OCI-LY1 (cell line): ENCODE measurements around the gene STKLD1.

Source experiments
- H2AFZ ChIP-seq: fragments of 200-600 bp; sonication (generic), shearing (Covaris generic); 2 replicates; pipeline ENCODE4 v1.6.0; 2014; ENCODE audit warnings: antibody characterized with exemption, mild to moderate bottlenecking, low read length
- H3F3A ChIP-seq: fragments of 200-600 bp; sonication (generic), shearing (Covaris generic); 2 replicates; pipeline ENCODE4 v1.6.0; 2014; ENCODE audit warnings: mild to moderate bottlenecking, antibody characterized with exemption, low read length, moderate library complexity; ENCODE audit not compliant: insufficient read depth
- H3K27ac ChIP-seq: fragments of 200-600 bp; sonication (generic); 2 replicates; pipeline ENCODE4 v1.5.1; 2014; ENCODE audit warnings: low read length, mixed run types, mild to moderate bottlenecking, low read depth; ENCODE audit not compliant: poor library complexity, severe bottlenecking
- H3K27me3 ChIP-seq: fragments of 200-600 bp; sonication (generic); 2 replicates; pipeline ENCODE4 v1.6.0; 2014; ENCODE audit warnings: antibody characterized with exemption, mild to moderate bottlenecking, low read length, moderate library complexity; ENCODE audit not compliant: insufficient read depth
- H3K36me3 ChIP-seq: fragments of 200-600 bp; sonication (generic); 2 replicates; pipeline ENCODE4 v1.6.1; 2014; ENCODE audit warnings: mild to moderate bottlenecking, antibody characterized with exemption, low read length, moderate library complexity, mixed read lengths; ENCODE audit not compliant: insufficient read depth
- H3K4me1 ChIP-seq: fragments of 200-600 bp; sonication (generic); 2 replicates; pipeline ENCODE4 v1.5.1; 2014; ENCODE audit warnings: mild to moderate bottlenecking, low read length, moderate library complexity; ENCODE audit not compliant: insufficient read depth, severe bottlenecking
- H3K4me2 ChIP-seq: fragments of 200-600 bp; sonication (generic), shearing (Covaris generic); 2 replicates; pipeline ENCODE4 v1.6.1; 2014; ENCODE audit warnings: low read length
- H3K4me3 ChIP-seq: fragments of 200-600 bp; sonication (generic); 2 replicates; pipeline ENCODE4 v1.5.1; 2014; ENCODE audit warnings: low read length, low read depth, mild to moderate bottlenecking, mixed read lengths; ENCODE audit not compliant: poor library complexity, severe bottlenecking
- H3K79me2 ChIP-seq: fragments of 200-600 bp; shearing (Covaris generic); 2 replicates; pipeline ENCODE4 v1.6.1; 2016; ENCODE audit warnings: mixed run types, low read length, mixed read lengths; ENCODE audit not compliant: insufficient read depth
- H3K9ac ChIP-seq: fragments of 200-600 bp; sonication (generic), shearing (Covaris generic); 2 replicates; pipeline ENCODE4 v1.6.1; 2014; ENCODE audit warnings: mild to moderate bottlenecking, low read length, mixed read lengths
- H3K9me2 ChIP-seq: fragments of 200-600 bp; sonication (generic), shearing (Covaris generic); 2 replicates; pipeline ENCODE4 v1.6.1; 2014; ENCODE audit warnings: low read depth, mild to moderate bottlenecking, low read length, mixed read lengths
- H3K9me3 ChIP-seq: fragments of 200-600 bp; shearing (Covaris generic); 2 replicates; pipeline ENCODE4 v1.6.1; 2014; ENCODE audit warnings: low read length, mixed read lengths
- H4K20me1 ChIP-seq: fragments of 200-600 bp; sonication (generic), shearing (Covaris generic); 2 replicates; pipeline ENCODE4 v1.6.0; 2016; ENCODE audit warnings: mild to moderate bottlenecking, low read length; ENCODE audit not compliant: insufficient read depth
- CTCF ChIP-seq: fragments of 200-600 bp; sonication (generic), shearing (Covaris generic); IDR thresholded peaks from 2 replicates; pipeline ENCODE4 v1.5.1; 2017; ENCODE audit warnings: mild to moderate bottlenecking, antibody characterized with exemption, low read length, moderate library complexity, mixed read lengths
- EZH2 ChIP-seq: fragments of 200-600 bp; sonication (generic), shearing (Covaris generic); IDR thresholded peaks from 2 replicates; pipeline ENCODE4 v1.8.0; 2017; ENCODE audit warnings: borderline replicate concordance, mixed run types, mild to moderate bottlenecking, antibody characterized with exemption, low read length, moderate library complexity, mixed read lengths

STKLD1 gene

GRCh38 chr9:133384736-133385321, 8.7 kb downstream of the STKLD1 start:
- H3K4me2 ChIP-seq, result no peak overlapping the region
- H3K27ac ChIP-seq, result no peak overlapping the region
- no peak overlapping the region for H3K4me3 ChIP-seq
- no peaks in the 10 kb centered on the region for H3K9me3 ChIP-seq
- no peak overlapping the region for H3K9ac ChIP-seq
- H3K27me3 ChIP-seq, result no peaks in the 10 kb centered on the region
- no peaks in the 10 kb centered on the region for H4K20me1 ChIP-seq
- no peaks in the 10 kb centered on the region for H3K79me2 ChIP-seq
- H3K4me1 ChIP-seq, result no peaks in the 10 kb centered on the region
- no peaks in the 10 kb centered on the region for H3K9me2 ChIP-seq
- no peak overlapping the region for H2AFZ ChIP-seq
- H3F3A ChIP-seq, result no peaks in the 10 kb centered on the region
- TF ChIP-seq CTCF (no peak), EZH2 (no peak)
- H3K36me3 ChIP-seq, result no peaks in the 10 kb centered on the region

GRCh38 chr9:133385452-133385851, 9.3 kb downstream of the STKLD1 start:
- Histone ChIP-seq H3K9me3 (no peaks in the 10 kb centered on the region), H3K27me3 (peaks cover 2% of the 10 kb centered on the region; the same call in 1 of the 2 replicates), H4K20me1 (no peaks in the 10 kb centered on the region), H3K4me1 (no peaks in the 10 kb centered on the region), H3K79me2 (no peaks in the 10 kb centered on the region), H3K4me3 (no peak overlapping the region), H3K27ac (no peak overlapping the region), H3F3A (no peaks in the 10 kb centered on the region), H3K9me2 (no peaks in the 10 kb centered on the region), H2AFZ (no peak overlapping the region), H3K36me3 (no peaks in the 10 kb centered on the region), H3K9ac (no peak overlapping the region), H3K4me2 (no peak overlapping the region)
- TF ChIP-seq EZH2, result no peak
- no peak for TF ChIP-seq CTCF

- no peak overlapping the region for H3K27ac ChIP-seq
- no peak overlapping the region for H3K9ac ChIP-seq
These were observed 10.2 kb downstream of the STKLD1 start for GRCh38 chr9:133386338-133386737.

More at GRCh38 chr9:133386338-133386737, 10.2 kb downstream of the STKLD1 start:
- TF ChIP-seq CTCF, result no peak
- no peak for TF ChIP-seq EZH2
- H3K79me2 ChIP-seq, result no peaks in the 10 kb centered on the region
- no peaks in the 10 kb centered on the region for H3K9me3 ChIP-seq
- H3K36me3 ChIP-seq, result no peaks in the 10 kb centered on the region; the same call in 1 of the 2 replicates
- H3K9me2 ChIP-seq, result no peaks in the 10 kb centered on the region
- H4K20me1 ChIP-seq, result no peaks in the 10 kb centered on the region
- no peak overlapping the region for H3K4me3 ChIP-seq
- H3K4me2 ChIP-seq, result no peak overlapping the region
- no peak overlapping the region for H2AFZ ChIP-seq
- no peaks in the 10 kb centered on the region for H3F3A ChIP-seq
- no peaks in the 10 kb centered on the region for H3K4me1 ChIP-seq
- H3K27me3 ChIP-seq, result peaks cover 7% of the 10 kb centered on the region; the same call in 1 of the 2 replicates
